Epithelial cell of prostate (primary cell): ENCODE measurements around the gene SPNS2.

Experiments used
- DNase-seq: peaks from one replicate; pipeline ENCODE4 v3.0.0-alpha.2; 2011; ENCODE audit warnings: low read depth, low spot score
- H3K27ac ChIP-seq: fragments of 450-650 bp; 2 replicates; pipeline ENCODE4 v1.5.1; 2017; ENCODE audit warnings: mild to moderate bottlenecking

The SPNS2 gene

GRCh38 chr17:4515501-4515900 is 16.8 kb downstream of the SPNS2 start:
- no peak for DNase-seq
- no peak overlapping the region for H3K27ac ChIP-seq

GRCh38 chr17:4516735-4517134 is 18.1 kb downstream of the SPNS2 start:
- DNase-seq = no peak
- no peak overlapping the region for H3K27ac ChIP-seq

- no peak for DNase-seq
- H3K27ac ChIP-seq = no peak overlapping the region
Measured at GRCh38 chr17:4518901-4519300, 20.2 kb downstream of the SPNS2 start.

- H3K27ac ChIP-seq = no peak overlapping the region
- no peak for DNase-seq
Measured at GRCh38 chr17:4519361-4519788, 20.7 kb downstream of the SPNS2 start.

- peak overlapping the region; percentile 90 for H3K27ac ChIP-seq
- DNase-seq = no peak
Measured at GRCh38 chr17:4520060-4520893, 21.6 kb downstream of the SPNS2 start.

GRCh38 chr17:4520894-4521600 is 22.4 kb downstream of the SPNS2 start:
- DNase-seq = peak; percentile 64
- H3K27ac ChIP-seq = peak overlapping the region; percentile 90

- DNase-seq = no peak
- H3K27ac ChIP-seq = no peak overlapping the region
Measured at GRCh38 chr17:4522661-4523060, 24.0 kb downstream of the SPNS2 start.

- no peak overlapping the region for H3K27ac ChIP-seq
- DNase-seq = no peak
Measured at GRCh38 chr17:4523946-4524345, 25.3 kb downstream of the SPNS2 start.

- no peak for DNase-seq
- no peak overlapping the region for H3K27ac ChIP-seq
Measured at GRCh38 chr17:4525691-4526397, 27.2 kb downstream of the SPNS2 start.

GRCh38 chr17:4527134-4527533 is 28.5 kb downstream of the SPNS2 start:
- no peak overlapping the region for H3K27ac ChIP-seq
- no peak for DNase-seq

GRCh38 chr17:4527566-4528125 is 29.0 kb downstream of the SPNS2 start:
- no peak for DNase-seq

GRCh38 chr17:4529533-4530152 is 31.0 kb downstream of the SPNS2 start:
- no peak overlapping the region for H3K27ac ChIP-seq
- no peak for DNase-seq

More at GRCh38 chr17:4527566-4528125, 29.0 kb downstream of the SPNS2 start:
- H3K27ac ChIP-seq = no peak overlapping the region

GRCh38 chr17:4530799-4531730 is 32.4 kb downstream of the SPNS2 start:
- no peak for DNase-seq
- H3K27ac ChIP-seq = no peak overlapping the region

GRCh38 chr17:4531988-4532736 is 33.5 kb downstream of the SPNS2 start:
- no peak for DNase-seq
- H3K27ac ChIP-seq = no peak overlapping the region

- no peak for DNase-seq
- H3K27ac ChIP-seq = no peak overlapping the region
Measured at GRCh38 chr17:4532860-4533522, 34.3 kb downstream of the SPNS2 start.

GRCh38 chr17:4533523-4534504 is 35.1 kb downstream of the SPNS2 start:
- DNase-seq = no peak
- H3K27ac ChIP-seq = no peak overlapping the region

- no peak for DNase-seq
- no peak overlapping the region for H3K27ac ChIP-seq
Measured at GRCh38 chr17:4534515-4534914, 35.8 kb downstream of the SPNS2 start.
